ENCODE data around the gene IL24.

IL24 gene

DNA sequence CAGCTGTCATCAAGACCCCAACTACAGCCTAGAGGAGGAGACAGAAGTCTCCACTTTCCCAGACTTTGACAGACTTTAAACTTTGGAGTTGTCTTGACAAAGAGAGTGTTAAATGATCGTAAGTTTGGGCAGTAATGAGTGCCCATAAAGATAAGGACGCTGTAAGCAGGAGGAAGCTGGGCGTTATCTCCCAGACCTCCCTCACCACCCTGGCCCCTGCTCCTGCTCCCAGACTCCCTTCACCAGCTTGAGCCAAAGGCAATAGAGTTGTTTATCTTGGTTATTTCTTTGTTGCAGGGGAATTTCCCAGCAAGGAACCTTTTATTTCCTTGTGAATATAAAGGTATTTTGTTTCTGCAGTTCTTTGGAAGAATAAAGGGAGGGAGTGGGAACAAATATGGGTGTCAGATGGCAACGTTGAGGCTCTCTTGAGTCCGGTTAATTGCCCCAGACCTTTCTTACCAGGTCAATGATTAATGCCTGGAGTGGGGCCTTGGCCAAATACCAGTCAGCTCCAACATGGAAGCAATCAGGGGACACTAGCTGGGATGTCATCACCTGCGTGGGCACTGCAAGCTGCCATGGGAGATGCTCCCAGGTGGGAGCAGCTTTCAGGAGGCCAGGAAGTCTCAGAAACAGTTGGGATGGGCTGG is 44.6 kb downstream of the IL24 start:
- Histone ChIP-seq H3K4me3 (replicated peaks; ENCODE audit: insufficient read depth, low read length) (no peak overlapping the region), H3K27me3 (ENCODE audit: insufficient read depth, poor library complexity, severe bottlenecking) (peaks cover 3% of the 10 kb centered on the region), H3K27ac (replicated peaks) (no peak overlapping the region)
- DNase-seq (ENCODE audit: low read depth in 1 of 2, low spot score in 1 of 2): no peak
- TF ChIP-seq, protein P1, sequence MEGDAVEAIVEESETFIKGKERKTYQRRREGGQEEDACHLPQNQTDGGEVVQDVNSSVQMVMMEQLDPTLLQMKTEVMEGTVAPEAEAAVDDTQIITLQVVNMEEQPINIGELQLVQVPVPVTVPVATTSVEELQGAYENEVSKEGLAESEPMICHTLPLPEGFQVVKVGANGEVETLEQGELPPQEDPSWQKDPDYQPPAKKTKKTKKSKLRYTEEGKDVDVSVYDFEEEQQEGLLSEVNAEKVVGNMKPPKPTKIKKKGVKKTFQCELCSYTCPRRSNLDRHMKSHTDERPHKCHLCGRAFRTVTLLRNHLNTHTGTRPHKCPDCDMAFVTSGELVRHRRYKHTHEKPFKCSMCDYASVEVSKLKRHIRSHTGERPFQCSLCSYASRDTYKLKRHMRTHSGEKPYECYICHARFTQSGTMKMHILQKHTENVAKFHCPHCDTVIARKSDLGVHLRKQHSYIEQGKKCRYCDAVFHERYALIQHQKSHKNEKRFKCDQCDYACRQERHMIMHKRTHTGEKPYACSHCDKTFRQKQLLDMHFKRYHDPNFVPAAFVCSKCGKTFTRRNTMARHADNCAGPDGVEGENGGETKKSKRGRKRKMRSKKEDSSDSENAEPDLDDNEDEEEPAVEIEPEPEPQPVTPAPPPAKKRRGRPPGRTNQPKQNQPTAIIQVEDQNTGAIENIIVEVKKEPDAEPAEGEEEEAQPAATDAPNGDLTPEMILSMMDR (IDR thresholded peaks at IDR 0.05; ENCODE audit: insufficient read depth, low read length): no peak
- TF ChIP-seq REST (IDR thresholded peaks at IDR 0.05; ENCODE audit: insufficient replicate concordance, low read depth) (no peak), SPI1 (IDR thresholded peaks at IDR 0.05; ENCODE audit: borderline replicate concordance, low read depth) (no peak), GABPA (IDR thresholded peaks at IDR 0.05; ENCODE audit: low read depth) (no peak), POLR2AphosphoS5 (IDR thresholded peaks at IDR 0.05; ENCODE audit: low read depth) (no peak)

- no peak overlapping the region for H3K4me3 ChIP-seq (replicated peaks; ENCODE audit: insufficient read depth, low read length)
- peaks cover 3% of the 10 kb centered on the region for H3K27me3 ChIP-seq (ENCODE audit: insufficient read depth, poor library complexity, severe bottlenecking)
- no peak overlapping the region for H3K27ac ChIP-seq (replicated peaks)
- TF ChIP-seq, protein P1 (IDR thresholded peaks at IDR 0.05; ENCODE audit: insufficient read depth, low read length): no peak
- TF ChIP-seq GABPA (IDR thresholded peaks at IDR 0.05; ENCODE audit: low read depth) (no peak), SPI1 (IDR thresholded peaks at IDR 0.05; ENCODE audit: borderline replicate concordance, low read depth) (no peak), POLR2AphosphoS5 (IDR thresholded peaks at IDR 0.05; ENCODE audit: low read depth) (no peak), REST (IDR thresholded peaks at IDR 0.05; ENCODE audit: insufficient replicate concordance, low read depth) (no peak)
- DNase-seq (ENCODE audit: low read depth in 1 of 2, low spot score in 1 of 2): no peak
Measured at GRCh38 chr1:206944703-206945102, 47.5 kb downstream of the IL24 start.

GRCh38 chr1:206945779-206946178 is 48.5 kb downstream of the IL24 start:
- H3K27me3 ChIP-seq (ENCODE audit: insufficient read depth, poor library complexity, severe bottlenecking): peaks cover 3% of the 10 kb centered on the region

More at GRCh38 chr1:206945779-206946178, 48.5 kb downstream of the IL24 start:
- TF ChIP-seq SPI1 (IDR thresholded peaks at IDR 0.05; ENCODE audit: borderline replicate concordance, low read depth) (no peak), POLR2AphosphoS5 (IDR thresholded peaks at IDR 0.05; ENCODE audit: low read depth) (no peak), GABPA (IDR thresholded peaks at IDR 0.05; ENCODE audit: low read depth) (no peak), REST (IDR thresholded peaks at IDR 0.05; ENCODE audit: insufficient replicate concordance, low read depth) (no peak)
- TF ChIP-seq, protein P1 (IDR thresholded peaks at IDR 0.05; ENCODE audit: insufficient read depth, low read length): no peak
- Histone ChIP-seq H3K4me3 (replicated peaks; ENCODE audit: insufficient read depth, low read length) (no peak overlapping the region), H3K27ac (replicated peaks) (no peak overlapping the region)
- no peak for DNase-seq (ENCODE audit: low read depth in 1 of 2, low spot score in 1 of 2)

Measured in HL-60 (cell line).